NK-92 (cell line): Measurements from ENCODE around the gene POU2F1.

ENCODE experiments used
- DNase-seq: peaks from one replicate; lab custom pipeline; 2025; ENCODE audit not compliant: unreplicated experiment; lab: John Stamatoyannopoulos, UW

POU2F1 gene

GRCh38 chr1:167438171-167439138 lies 217.8 kb downstream of the POU2F1 start:
- DNase-seq = no peak

GRCh38 chr1:167439301-167439988 lies 218.8 kb downstream of the POU2F1 start:
- DNase-seq = no peak

GRCh38 chr1:167440345-167440744 lies 219.7 kb downstream of the POU2F1 start:
- DNase-seq = no peak

GRCh38 chr1:167440776-167441175 lies 220.1 kb downstream of the POU2F1 start:
- DNase-seq = no peak

GRCh38 chr1:167441222-167441621 lies 220.5 kb downstream of the POU2F1 start:
- DNase-seq = no peak

- DNase-seq = no peak
These were observed 221.6 kb downstream of the POU2F1 start for GRCh38 chr1:167442142-167442848.

GRCh38 chr1:167442854-167443565 lies 222.3 kb downstream of the POU2F1 start:
- no peak for DNase-seq

GRCh38 chr1:167443757-167444156 lies 223.1 kb downstream of the POU2F1 start:
- DNase-seq = no peak

- no peak for DNase-seq
These were observed 226.3 kb downstream of the POU2F1 start for GRCh38 chr1:167446966-167447365.

- no peak for DNase-seq
These were observed 226.9 kb downstream of the POU2F1 start for GRCh38 chr1:167447521-167448136.

GRCh38 chr1:167450843-167451242 lies 230.2 kb downstream of the POU2F1 start:
- DNase-seq = no peak

- no peak for DNase-seq
These were observed 231.8 kb downstream of the POU2F1 start for GRCh38 chr1:167452483-167452882.

GRCh38 chr1:167453123-167453522 lies 232.4 kb downstream of the POU2F1 start:
- no peak for DNase-seq

GRCh38 chr1:167454304-167454893 lies 233.7 kb downstream of the POU2F1 start:
- no peak for DNase-seq

GRCh38 chr1:167454894-167455785 lies 234.5 kb downstream of the POU2F1 start:
- DNase-seq = no peak

- no peak for DNase-seq
These were observed 235.2 kb downstream of the POU2F1 start for GRCh38 chr1:167455786-167456446.

- no peak for DNase-seq
These were observed 235.8 kb downstream of the POU2F1 start for GRCh38 chr1:167456524-167456923.

- no peak for DNase-seq
These were observed 236.2 kb downstream of the POU2F1 start for GRCh38 chr1:167456926-167457325.
